Activated CD4-positive, alpha-beta T cell treated with anti-CD3 and anti-CD28 coated beads, Interleukin-2, amount 10 ng/mL, durations not matched to agents 7 days and 5 days (primary cell): ENCODE results near the gene AP2A1. TPM values are rescaled to one million over a fixed set of nuclear protein-coding genes. Genes with fewer than 3 reads are reported as not detected.

Experiments
- CTCF ChIA-PET: fragments of 350-600 bp; sonication (Branson Sonifier 250); formaldehyde crosslinking; loops from one replicate; lab custom pipeline; 2021; ENCODE audit warnings: antibody characterized with exemption; lab: Charles Lee
- POLR2A ChIA-PET: fragments of 350-600 bp; sonication (Branson Sonifier 250); formaldehyde crosslinking; loops from one replicate; lab custom pipeline; 2021; ENCODE audit warnings: antibody characterized with exemption; lab: Charles Lee
- DNase-seq: peaks from one replicate; pipeline ENCODE4 v3.0.0-alpha.2; 2020
- H3K27ac Mint-ChIP-seq: one replicate; pipeline ENCODE4 v1.8.0; 2021; ENCODE audit warnings: mild to moderate bottlenecking, moderate library complexity, mixed read lengths
- H3K27me3 Mint-ChIP-seq: one replicate; pipeline ENCODE4 v1.8.0; 2021; ENCODE audit warnings: mixed read lengths
- H3K36me3 Mint-ChIP-seq: one replicate; pipeline ENCODE4 v1.8.0; 2021; ENCODE audit warnings: low read depth, mixed read lengths
- H3K4me1 Mint-ChIP-seq: one replicate; pipeline ENCODE4 v1.8.0; 2021; ENCODE audit warnings: mixed read lengths
- H3K4me3 Mint-ChIP-seq: one replicate; pipeline ENCODE4 v1.8.0; 2021; ENCODE audit warnings: mild to moderate bottlenecking, moderate library complexity, mixed read lengths
- H3K9me3 Mint-ChIP-seq: one replicate; pipeline ENCODE4 v1.8.0; 2021; ENCODE audit warnings: mixed read lengths
- microRNA-seq: library from miRNA; unstranded; fragments of <30 nt; microRNA quantifications from one replicate; pipeline ENCODE4 v1.2.0, GENCODE V29; 2021; ENCODE audit warnings: borderline microRNAs expressed, borderline replicate concordance
- total RNA-seq, 2 experiments: library from RNA; stranded (reverse); gene quantifications; one replicate each; pipeline ENCODE4 v1.2.3, GENCODE V29; 2021

The AP2A1 gene
- total RNA-seq, 2 experiments from 2014 or later, result 77.2 to 87.9 TPM

DNA sequence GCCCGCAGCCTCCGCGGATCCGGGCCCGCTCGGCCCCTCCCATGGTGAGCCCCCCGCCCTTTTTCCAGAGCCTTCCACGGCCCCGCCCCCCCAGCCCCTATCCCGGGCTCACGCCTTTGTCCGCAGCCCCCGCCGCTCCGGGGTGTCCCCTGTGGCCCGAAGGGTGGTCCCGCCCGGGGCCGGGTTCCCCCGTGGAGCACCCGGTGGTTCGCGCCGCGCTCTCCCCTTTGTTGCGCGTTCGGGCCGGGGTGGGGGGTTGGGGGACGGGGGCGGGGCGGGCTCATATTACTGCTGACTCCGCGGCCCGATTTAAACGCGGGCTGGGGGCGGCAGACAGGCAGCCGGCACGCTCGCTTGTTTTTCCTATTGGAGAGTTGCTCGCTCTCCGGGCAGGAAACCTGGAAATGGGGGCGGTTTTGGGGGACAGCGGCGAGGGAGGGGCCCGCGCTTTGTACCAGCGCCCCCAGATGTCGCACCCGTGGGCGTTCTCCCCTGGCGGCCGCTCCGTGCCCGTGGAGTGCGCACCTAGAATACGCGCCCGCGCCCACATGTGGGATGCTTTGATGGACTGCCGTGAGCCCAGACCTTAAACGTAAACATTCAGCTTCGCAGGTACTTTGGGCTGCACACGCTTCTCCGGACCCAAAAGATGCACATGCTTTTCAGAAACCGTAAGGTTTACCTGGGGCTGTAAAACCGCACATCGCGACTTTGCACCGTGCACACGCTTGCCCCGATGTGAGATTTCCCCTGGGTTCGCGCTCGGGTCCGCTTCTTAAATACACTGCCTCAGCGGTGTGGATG lies 84.9 kb downstream of the AP2A1 start:
- peak overlapping the region; percentile 73 for H3K4me3 Mint-ChIP-seq
- H3K9me3 Mint-ChIP-seq, result peaks cover 7% of the 10 kb centered on the region
- ChIA-PET CTCF (interaction anchor here (1.1 kb wide), 1 partner anchor 39 kb away, joined by 3 read pairs; no protein-coding TSS in a partner anchor), POLR2A (interaction anchor here (1.0 kb wide), 1 partner anchor 15 kb away, joined by 4 read pairs; no protein-coding TSS in a partner anchor)
- peaks cover 39% of the 10 kb centered on the region for H3K4me1 Mint-ChIP-seq
- H3K27ac Mint-ChIP-seq, result peak overlapping the region; percentile 83
- peaks cover 8% of the 10 kb centered on the region for H3K27me3 Mint-ChIP-seq
- peak; percentile 35 for DNase-seq
- peaks cover 7% of the 10 kb centered on the region for H3K36me3 Mint-ChIP-seq

DNA sequence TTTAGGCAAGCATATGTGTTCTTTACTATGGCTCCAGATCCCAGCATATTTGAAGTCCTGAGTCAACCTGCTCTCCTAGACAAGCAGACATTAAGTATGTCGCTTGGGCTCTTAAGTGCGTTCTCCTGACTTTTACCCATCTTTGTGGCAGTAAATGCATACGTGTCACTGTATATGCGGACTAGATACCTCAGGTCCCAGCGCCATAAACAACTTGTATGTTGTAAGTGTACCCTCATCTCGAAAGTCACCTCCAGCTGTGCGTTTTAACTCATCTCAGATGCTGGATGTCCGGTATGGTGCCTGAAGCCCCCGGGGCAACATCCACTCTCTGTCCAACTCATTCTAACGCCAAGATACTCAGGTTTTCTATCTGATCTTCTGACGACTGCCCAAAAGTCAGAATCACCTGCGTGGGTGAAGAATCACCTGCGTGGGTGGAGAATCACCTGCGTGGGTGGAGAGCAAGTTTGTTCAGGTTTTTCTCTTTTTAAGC lies 85.9 kb downstream of the AP2A1 start:
- Mint-ChIP-seq H3K4me1 (peaks cover 39% of the 10 kb centered on the region), H3K9me3 (peaks cover 7% of the 10 kb centered on the region)

GRCh38 chr19:49853852-49854377 lies 87.1 kb downstream of the AP2A1 start:
- no peak for DNase-seq
- H3K27me3 Mint-ChIP-seq, result peaks cover 7% of the 10 kb centered on the region
- H3K36me3 Mint-ChIP-seq, result peaks cover 9% of the 10 kb centered on the region
- H3K4me3 Mint-ChIP-seq, result no peak overlapping the region
- CTCF ChIA-PET, result interaction anchor here (1.3 kb wide), 1 partner anchor 9 kb away, joined by 4 read pairs; no protein-coding TSS in a partner anchor
- H3K27ac Mint-ChIP-seq, result no peak overlapping the region
- peaks cover 29% of the 10 kb centered on the region for H3K4me1 Mint-ChIP-seq
- peaks cover 3% of the 10 kb centered on the region for H3K9me3 Mint-ChIP-seq
- POLR2A ChIA-PET, result no interaction called here

More for the DNA sequence above, 85.9 kb downstream of the AP2A1 start:
- H3K27me3 Mint-ChIP-seq, result peaks cover 8% of the 10 kb centered on the region
- ChIA-PET CTCF (no interaction called here), POLR2A (interaction anchor here (1.0 kb wide), 1 partner anchor 14 kb away, joined by 4 read pairs; no protein-coding TSS in a partner anchor)
- peak overlapping the region; percentile 73 for H3K4me3 Mint-ChIP-seq
- peak overlapping the region; percentile 83 for H3K27ac Mint-ChIP-seq
- H3K36me3 Mint-ChIP-seq, result peaks cover 7% of the 10 kb centered on the region
- no peak for DNase-seq

DNA sequence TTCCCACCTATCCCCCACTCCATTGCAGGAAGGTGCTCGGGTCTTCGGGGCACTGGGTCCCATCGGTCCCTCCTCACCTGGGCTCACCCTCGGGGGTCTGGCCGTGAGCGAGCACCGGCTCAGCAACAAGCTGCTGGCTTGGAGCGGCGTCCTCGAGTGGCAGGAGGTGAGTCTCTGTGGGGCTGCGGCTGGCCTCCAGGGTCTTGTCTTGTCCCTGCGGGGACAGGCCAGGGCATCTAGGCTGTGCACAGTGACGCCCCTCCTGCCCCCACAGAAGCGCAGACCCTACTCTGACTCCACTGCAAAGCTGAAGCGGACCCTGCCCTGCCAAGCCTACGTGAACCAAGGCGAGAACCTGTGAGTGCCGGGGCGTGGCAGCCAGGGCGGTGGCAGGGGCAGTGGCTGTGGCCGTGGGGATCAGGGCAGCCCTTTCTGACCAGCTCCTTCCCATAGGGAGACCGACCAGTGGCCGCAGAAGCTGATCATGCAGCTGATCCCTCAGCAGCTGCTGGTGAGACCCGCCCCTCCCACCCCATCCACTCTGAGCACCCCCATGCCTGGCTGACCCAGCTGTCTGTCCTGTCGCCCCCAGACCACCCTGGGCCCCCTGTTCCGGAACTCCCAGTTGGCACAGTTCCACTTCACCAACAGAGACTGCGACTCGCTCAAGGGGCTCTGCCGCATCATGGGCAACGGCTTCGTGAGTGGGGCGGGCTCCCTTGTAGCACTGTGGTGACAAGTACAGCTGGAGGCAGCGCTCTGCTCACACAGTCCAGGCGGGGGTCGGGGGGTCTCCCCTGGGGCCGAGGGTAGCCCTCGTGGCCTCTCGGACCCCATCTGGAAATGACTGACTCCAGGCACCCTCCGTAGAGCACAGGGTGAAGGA lies 87.8 kb downstream of the AP2A1 start:
- Mint-ChIP-seq H3K9me3 (no peaks in the 10 kb centered on the region), H3K36me3 (peaks cover 5% of the 10 kb centered on the region), H3K4me3 (no peak overlapping the region), H3K4me1 (peaks cover 25% of the 10 kb centered on the region), H3K27me3 (peaks cover 7% of the 10 kb centered on the region), H3K27ac (no peak overlapping the region)
- CTCF ChIA-PET, result interaction anchor here (1.3 kb wide), 2 partner anchors 8 to 10 kb away, joined by 4 to 5 read pairs; no protein-coding TSS in a partner anchor
- no peak for DNase-seq
- POLR2A ChIA-PET, result no interaction called here

- H3K4me1 Mint-ChIP-seq, result peaks cover 18% of the 10 kb centered on the region
- H3K27ac Mint-ChIP-seq, result peak overlapping the region; percentile 20
- H3K4me3 Mint-ChIP-seq, result no peak overlapping the region
- POLR2A ChIA-PET, result no interaction called here
- no peaks in the 10 kb centered on the region for H3K9me3 Mint-ChIP-seq
- H3K27me3 Mint-ChIP-seq, result peaks cover 7% of the 10 kb centered on the region
- CTCF ChIA-PET, result interaction anchor here (1.3 kb wide), 1 partner anchor 9 kb away, joined by 5 read pairs; no protein-coding TSS in a partner anchor
- peaks cover 9% of the 10 kb centered on the region for H3K36me3 Mint-ChIP-seq
- DNase-seq, result no peak
Measured at GRCh38 chr19:49855277-49855675, 88.5 kb downstream of the AP2A1 start.

DNA sequence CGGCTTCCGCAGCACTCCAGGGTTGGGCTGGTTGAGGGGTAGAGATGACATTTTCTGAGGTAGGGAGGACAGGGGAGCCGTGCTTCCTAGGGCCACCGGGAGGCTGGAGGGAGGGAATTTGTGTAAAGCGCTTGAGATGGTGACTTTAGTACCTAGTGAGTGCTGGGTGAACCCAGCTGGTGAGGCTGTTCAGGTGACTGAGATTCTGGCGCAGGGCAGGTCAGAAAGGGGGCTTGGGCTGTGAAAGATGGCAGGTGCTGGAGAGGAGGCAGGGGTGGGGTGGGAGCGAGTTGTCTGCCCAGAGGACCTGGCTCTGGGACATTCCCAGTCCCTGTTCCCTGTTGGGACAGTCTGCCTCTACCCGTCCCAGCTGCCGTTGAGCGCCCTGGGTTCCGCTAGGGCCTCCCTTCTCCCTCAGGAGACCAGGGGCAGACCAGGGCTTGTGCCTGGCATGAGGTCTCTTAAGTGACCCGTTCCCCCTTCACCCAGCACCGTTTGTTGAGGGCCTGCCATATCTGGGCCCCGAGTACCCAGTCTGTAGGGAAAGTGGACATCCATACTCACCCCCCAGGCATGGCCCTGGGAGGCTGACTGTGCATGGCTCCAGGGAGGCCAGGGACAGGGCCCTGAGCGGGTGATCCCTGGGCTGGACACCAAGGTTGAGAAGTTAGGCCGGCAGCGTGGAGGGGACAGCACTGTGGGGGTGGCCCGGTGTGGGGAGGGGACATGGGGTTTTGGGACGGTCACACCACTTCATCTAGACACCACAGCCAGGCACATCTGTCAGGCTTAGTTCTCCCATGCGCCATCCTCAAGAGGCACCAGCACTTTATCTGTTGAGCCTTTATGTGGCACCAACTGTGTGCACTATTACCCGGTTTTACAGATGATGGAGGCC lies 89.1 kb downstream of the AP2A1 start:
- H3K9me3 Mint-ChIP-seq, result no peaks in the 10 kb centered on the region
- no peak for DNase-seq
- CTCF ChIA-PET, result interaction anchor here (1.3 kb wide), 1 partner anchor 8 kb away, joined by 5 read pairs; no protein-coding TSS in a partner anchor
- H3K4me3 Mint-ChIP-seq, result no peak overlapping the region
- POLR2A ChIA-PET, result no interaction called here
- peaks cover 7% of the 10 kb centered on the region for H3K27me3 Mint-ChIP-seq
- H3K36me3 Mint-ChIP-seq, result peaks cover 9% of the 10 kb centered on the region
- peak overlapping the region; percentile 20 for H3K27ac Mint-ChIP-seq
- H3K4me1 Mint-ChIP-seq, result peaks cover 17% of the 10 kb centered on the region

- ChIA-PET POLR2A (no interaction called here), CTCF (no interaction called here)
- Mint-ChIP-seq H3K27me3 (peaks cover 7% of the 10 kb centered on the region), H3K4me1 (peaks cover 17% of the 10 kb centered on the region), H3K9me3 (no peaks in the 10 kb centered on the region), H3K27ac (no peak overlapping the region), H3K4me3 (no peak overlapping the region), H3K36me3 (peaks cover 11% of the 10 kb centered on the region)
- no peak for DNase-seq
Measured at GRCh38 chr19:49856574-49857021, 89.8 kb downstream of the AP2A1 start.

Small RNAs within 50 kb of the gene (microRNA-seq; reads per million reads assigned to microRNA genes)
- gene MIR4749, result 0.63 reads per million
- gene MIR6799, result not detected
- gene MIR6800, result not detected

Other genes with a start within 250 kb of the AP2A1 start
- gene RCN3, start 239.0 kb upstream of the AP2A1 start, total RNA-seq, result 1 to 10 TPM; 4.2 TPM
- 100 to 1,000 TPM; 288 TPM for gene NOSIP, start 186.4 kb upstream of the AP2A1 start, total RNA-seq
- gene PRRG2, start 185.7 kb upstream of the AP2A1 start, total RNA-seq, result 1 to 10 TPM; 1.1 TPM
- gene PRR12, start 175.8 kb upstream of the AP2A1 start, total RNA-seq, result 10 to 100 TPM; 41.5 to 45.9 TPM
- gene RRAS, start 126.9 kb upstream of the AP2A1 start, total RNA-seq, result 1 to 10 TPM; 9.0 to 9.5 TPM
- gene SCAF1, start 124.8 kb upstream of the AP2A1 start, total RNA-seq, result 10 to 100 TPM; 48.1 to 59.9 TPM
- 100 to 1,000 TPM; 157 to 168 TPM for gene IRF3, start 101.1 kb upstream of the AP2A1 start, total RNA-seq
- 10 to 100 TPM; 73.9 to 80.7 TPM for gene BCL2L12, start 101.1 kb upstream of the AP2A1 start, total RNA-seq
- gene PRMT1, start 89.7 kb upstream of the AP2A1 start, total RNA-seq, result 100 to 1,000 TPM; 125 to 130 TPM
- gene ADM5, start 77.4 kb upstream of the AP2A1 start, total RNA-seq, result 1 to 10 TPM; 3.7 to 4.9 TPM
- gene CPT1C, start 75.9 kb upstream of the AP2A1 start, total RNA-seq, result 1 to 10 TPM in 1 of 2 experiments, under 1 TPM in 1; 0.79 to 1.3 TPM
- gene TSKS, start 3.7 kb upstream of the AP2A1 start, total RNA-seq, result 1 to 10 TPM; 4.5 to 5.4 TPM
- gene FUZ, start 46.3 kb downstream of the AP2A1 start, total RNA-seq, result 10 to 100 TPM; 13.3 to 13.9 TPM
- 10 to 100 TPM; 57.9 to 62.7 TPM for gene MED25, start 51.3 kb downstream of the AP2A1 start, total RNA-seq
- gene PTOV1, start 84.2 kb downstream of the AP2A1 start, total RNA-seq, result 10 to 100 TPM; 60.7 to 76.8 TPM
- 100 to 1,000 TPM; 105 to 131 TPM for gene PNKP, start 100.6 kb downstream of the AP2A1 start, total RNA-seq
- gene AKT1S1, start 110.4 kb downstream of the AP2A1 start, total RNA-seq, result 10 to 100 TPM; 17.5 to 18.9 TPM
- 10 to 100 TPM; 33.2 to 33.8 TPM for gene TBC1D17, start 110.7 kb downstream of the AP2A1 start, total RNA-seq
- gene IL4I1, start 129.9 kb downstream of the AP2A1 start, total RNA-seq, result 1 to 10 TPM; 3.7 to 4.2 TPM
- 10 to 100 TPM; 10.5 to 12.1 TPM for gene ATF5, start 162.2 kb downstream of the AP2A1 start, total RNA-seq
- 100 to 1,000 TPM; 111 to 127 TPM for gene NUP62, start 162.5 kb downstream of the AP2A1 start, total RNA-seq
- gene SIGLEC11, start 194.2 kb downstream of the AP2A1 start, total RNA-seq, result not detected